Heart left ventricle (tissue), 13 donors: ENCODE results near the gene PPM1F.

Experiments
- POLR2A ChIP-seq, 2 donors: fragments of 450-650 bp; IDR thresholded peaks; one replicate each; pipeline ENCODE4 v1.6.1; 2017; ENCODE audit warnings: antibody characterized with exemption in 2 of 2, mild to moderate bottlenecking in 2 of 2, moderate library complexity in 2 of 2
- TF ChIP-seq, protein P1 (sequence below), 12 donors: fragments of 200-600 bp; sonication (generic) in 4 of 12; IDR thresholded peaks; one replicate each; pipeline versions ENCODE4 v1.5.0 to v1.8.0; 2018 to 2022; ENCODE audit warnings: antibody characterized with exemption in 12 of 12, mild to moderate bottlenecking in 5 of 12
- donor health status: ischemic (EF 13 %, LVEDD 7.1; RV severe dilation, severe dysfunction).
- donor health status: DM: no; HTN: yes; CAD: no.
- donor health status: DM: no; HTN: no; CAD: no.
- donor health status: ischemic (EF 25% LVEDD 6.9; RV normal size, moderate dysfunction).
- donor health status: ischemic (EF 25% LVEDD 5.7; RV mildly dilated, moderate dysfunction).
- donor health status: ischemic (EF 35%, LVEDD 5.7; RV mildly dilated, moderate dysfunction).
- donor health status: nonischemic (EF 11% LVEDD 7.7; RV severe dilation, severe dysfunction).
- donor health status: DM: yes; HTN: yes; CAD: no.
- donor health status: PGD.
- donor health status: ischemic (EF 29% LVEDD 5.4; RV normal size, mild dysfunction).
- donor health status: nonischemic (EF 23%, LVEDD 6.1; RV moderate dilation, normal function).

DNA sequence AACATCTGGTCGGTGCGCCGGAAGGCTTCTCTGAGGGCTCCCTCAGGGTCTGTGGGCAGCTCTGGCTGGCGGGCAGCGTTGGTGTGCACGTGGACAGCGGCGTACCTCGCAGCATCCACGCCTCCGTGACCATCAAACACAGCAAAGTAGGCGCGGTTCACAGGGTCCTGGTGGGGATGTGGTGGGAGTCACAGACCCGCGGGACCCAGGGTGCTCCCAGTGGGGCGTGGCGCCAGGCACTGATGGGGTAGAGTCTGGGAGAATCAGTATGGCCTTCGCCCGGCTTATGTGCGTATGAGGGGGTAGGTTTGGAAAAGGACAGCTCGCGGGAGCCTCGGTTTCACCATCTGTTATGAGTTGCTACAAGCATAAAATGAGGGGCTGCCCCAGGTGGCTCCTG, 19.2 kb downstream of the PPM1F start:
- TF ChIP-seq, protein P1, sequence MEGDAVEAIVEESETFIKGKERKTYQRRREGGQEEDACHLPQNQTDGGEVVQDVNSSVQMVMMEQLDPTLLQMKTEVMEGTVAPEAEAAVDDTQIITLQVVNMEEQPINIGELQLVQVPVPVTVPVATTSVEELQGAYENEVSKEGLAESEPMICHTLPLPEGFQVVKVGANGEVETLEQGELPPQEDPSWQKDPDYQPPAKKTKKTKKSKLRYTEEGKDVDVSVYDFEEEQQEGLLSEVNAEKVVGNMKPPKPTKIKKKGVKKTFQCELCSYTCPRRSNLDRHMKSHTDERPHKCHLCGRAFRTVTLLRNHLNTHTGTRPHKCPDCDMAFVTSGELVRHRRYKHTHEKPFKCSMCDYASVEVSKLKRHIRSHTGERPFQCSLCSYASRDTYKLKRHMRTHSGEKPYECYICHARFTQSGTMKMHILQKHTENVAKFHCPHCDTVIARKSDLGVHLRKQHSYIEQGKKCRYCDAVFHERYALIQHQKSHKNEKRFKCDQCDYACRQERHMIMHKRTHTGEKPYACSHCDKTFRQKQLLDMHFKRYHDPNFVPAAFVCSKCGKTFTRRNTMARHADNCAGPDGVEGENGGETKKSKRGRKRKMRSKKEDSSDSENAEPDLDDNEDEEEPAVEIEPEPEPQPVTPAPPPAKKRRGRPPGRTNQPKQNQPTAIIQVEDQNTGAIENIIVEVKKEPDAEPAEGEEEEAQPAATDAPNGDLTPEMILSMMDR (IDR thresholded peaks at IDR 0.05), result no peak
- no peak for TF ChIP-seq POLR2A (IDR thresholded peaks at IDR 0.05)
